ENCODE data around the gene MAPK8IP3.

DNA sequence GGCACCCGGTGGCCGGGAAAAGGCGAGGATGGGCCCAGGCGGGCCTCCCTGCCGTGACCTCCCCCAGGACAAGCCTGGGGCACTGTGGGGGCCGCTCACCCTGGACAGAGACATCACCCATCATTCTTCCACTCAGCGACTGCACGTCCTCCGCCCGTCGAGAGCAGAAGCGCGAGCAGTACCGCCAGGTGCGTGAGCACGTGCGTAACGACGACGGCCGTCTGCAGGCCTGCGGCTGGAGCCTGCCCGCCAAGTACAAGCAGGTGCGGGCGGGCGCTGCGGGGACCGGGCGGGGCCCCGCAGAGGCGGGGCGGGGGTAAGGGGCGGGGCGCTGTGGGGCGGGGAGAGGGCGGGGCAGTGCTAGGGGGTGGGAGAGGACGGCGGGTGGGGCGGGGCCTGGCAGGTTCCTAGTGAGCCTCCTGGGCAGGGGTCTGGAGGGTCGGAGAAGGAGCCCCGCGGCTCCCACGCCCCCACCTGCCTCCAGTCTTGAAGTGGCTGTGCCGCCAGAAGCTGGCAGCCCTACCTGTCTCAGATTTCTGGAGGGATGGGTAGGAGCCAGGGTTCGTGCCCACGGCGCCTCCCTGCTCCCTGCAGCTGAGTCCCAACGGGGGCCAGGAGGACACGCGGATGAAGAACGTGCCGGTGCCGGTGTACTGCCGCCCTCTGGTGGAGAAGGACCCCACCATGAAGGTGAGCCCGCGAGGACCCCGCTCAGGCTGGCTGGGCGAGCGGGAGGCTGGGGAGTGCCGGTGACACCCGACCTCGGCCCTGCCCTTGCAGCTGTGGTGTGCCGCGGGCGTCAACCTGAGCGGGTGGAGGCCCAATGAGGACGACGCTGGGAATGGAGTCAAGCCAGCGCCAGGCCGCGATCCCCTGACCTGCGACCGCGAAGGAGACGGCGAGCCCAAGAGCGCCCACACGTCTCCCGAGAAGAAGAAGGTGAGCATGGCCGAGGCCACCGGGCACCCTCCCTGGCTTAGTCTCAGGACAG lies 57.8 kb downstream of the MAPK8IP3 start:
- TF ChIP-seq, protein P1, sequence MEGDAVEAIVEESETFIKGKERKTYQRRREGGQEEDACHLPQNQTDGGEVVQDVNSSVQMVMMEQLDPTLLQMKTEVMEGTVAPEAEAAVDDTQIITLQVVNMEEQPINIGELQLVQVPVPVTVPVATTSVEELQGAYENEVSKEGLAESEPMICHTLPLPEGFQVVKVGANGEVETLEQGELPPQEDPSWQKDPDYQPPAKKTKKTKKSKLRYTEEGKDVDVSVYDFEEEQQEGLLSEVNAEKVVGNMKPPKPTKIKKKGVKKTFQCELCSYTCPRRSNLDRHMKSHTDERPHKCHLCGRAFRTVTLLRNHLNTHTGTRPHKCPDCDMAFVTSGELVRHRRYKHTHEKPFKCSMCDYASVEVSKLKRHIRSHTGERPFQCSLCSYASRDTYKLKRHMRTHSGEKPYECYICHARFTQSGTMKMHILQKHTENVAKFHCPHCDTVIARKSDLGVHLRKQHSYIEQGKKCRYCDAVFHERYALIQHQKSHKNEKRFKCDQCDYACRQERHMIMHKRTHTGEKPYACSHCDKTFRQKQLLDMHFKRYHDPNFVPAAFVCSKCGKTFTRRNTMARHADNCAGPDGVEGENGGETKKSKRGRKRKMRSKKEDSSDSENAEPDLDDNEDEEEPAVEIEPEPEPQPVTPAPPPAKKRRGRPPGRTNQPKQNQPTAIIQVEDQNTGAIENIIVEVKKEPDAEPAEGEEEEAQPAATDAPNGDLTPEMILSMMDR (IDR thresholded peaks at IDR 0.05), result peak in 1 of 6 experiments; percentile 10
- TF ChIP-seq POLR2A (IDR thresholded peaks at IDR 0.05), result no peak

All from Peyer's patch (tissue), 4 donors.